Measurements from ENCODE around the gene ASS1. TPM values are rescaled to one million over a fixed set of nuclear protein-coding genes. Genes with fewer than 3 reads are reported as not detected.

ASS1 gene
- total RNA-seq, 4 donors from 2014 or later: 57.9 to 345 (median 266) TPM

- intact Hi-C loops (cut with DNase I; ENCODE audit: low total_unique reads) (no loop called here), in situ Hi-C loops (cut with MboI; ENCODE audit: low pct_ligation_motif_present in 1 of 4, low pct_unique_long_range_greater_than_20kb in 1 of 4, low sequenced_read_pairs in 3 of 4) (loop anchor here in 1 of 4 donors (10.0 kb wide), 1 partner anchor 203 kb away; no protein-coding TSS in a partner anchor)
- H3K9me3 ChIP-seq: no peaks in the 10 kb centered on the region
- DNase-seq: no peak
- 86% methylated on average over 19 of the region's 19 CpGs; no CpG with 5 or more reads in 1 of the 2 donors for WGBS, 2 donors (ENCODE audit: low coverage in 1 of 2)
- H3K27me3 ChIP-seq: peaks cover 11% of the 10 kb centered on the region
- no peaks in the 10 kb centered on the region for H3K36me3 ChIP-seq
- TF ChIP-seq POLR2AphosphoS5 (IDR thresholded peaks at IDR 0.05) (no peak), EP300 (IDR thresholded peaks at IDR 0.05; ENCODE audit: low read depth) (no peak), POLR2A (IDR thresholded peaks at IDR 0.05) (no peak)
- TF ChIP-seq, protein P1, sequence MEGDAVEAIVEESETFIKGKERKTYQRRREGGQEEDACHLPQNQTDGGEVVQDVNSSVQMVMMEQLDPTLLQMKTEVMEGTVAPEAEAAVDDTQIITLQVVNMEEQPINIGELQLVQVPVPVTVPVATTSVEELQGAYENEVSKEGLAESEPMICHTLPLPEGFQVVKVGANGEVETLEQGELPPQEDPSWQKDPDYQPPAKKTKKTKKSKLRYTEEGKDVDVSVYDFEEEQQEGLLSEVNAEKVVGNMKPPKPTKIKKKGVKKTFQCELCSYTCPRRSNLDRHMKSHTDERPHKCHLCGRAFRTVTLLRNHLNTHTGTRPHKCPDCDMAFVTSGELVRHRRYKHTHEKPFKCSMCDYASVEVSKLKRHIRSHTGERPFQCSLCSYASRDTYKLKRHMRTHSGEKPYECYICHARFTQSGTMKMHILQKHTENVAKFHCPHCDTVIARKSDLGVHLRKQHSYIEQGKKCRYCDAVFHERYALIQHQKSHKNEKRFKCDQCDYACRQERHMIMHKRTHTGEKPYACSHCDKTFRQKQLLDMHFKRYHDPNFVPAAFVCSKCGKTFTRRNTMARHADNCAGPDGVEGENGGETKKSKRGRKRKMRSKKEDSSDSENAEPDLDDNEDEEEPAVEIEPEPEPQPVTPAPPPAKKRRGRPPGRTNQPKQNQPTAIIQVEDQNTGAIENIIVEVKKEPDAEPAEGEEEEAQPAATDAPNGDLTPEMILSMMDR (IDR thresholded peaks at IDR 0.05): no peak
- no peak overlapping the region for H3K4me3 ChIP-seq
- H3K4me1 ChIP-seq: no peaks in the 10 kb centered on the region
- H3K27ac ChIP-seq: no peak overlapping the region
Observed at GRCh38 chr9:130472184-130472705, 27.5 kb downstream of the ASS1 start.

- TF ChIP-seq, protein P1 (IDR thresholded peaks at IDR 0.05): no peak
- TF ChIP-seq POLR2AphosphoS5 (IDR thresholded peaks at IDR 0.05): no peak
- no peak for TF ChIP-seq EP300 (IDR thresholded peaks at IDR 0.05; ENCODE audit: low read depth)
- no peak for TF ChIP-seq POLR2A (IDR thresholded peaks at IDR 0.05)
- Histone ChIP-seq H3K27ac (no peak overlapping the region), H3K4me3 (no peak overlapping the region), H3K27me3 (peaks cover 6% of the 10 kb centered on the region), H3K9me3 (no peaks in the 10 kb centered on the region), H3K36me3 (no peaks in the 10 kb centered on the region), H3K4me1 (no peaks in the 10 kb centered on the region)
- no peak for DNase-seq
- in situ Hi-C loops (cut with MboI; ENCODE audit: low pct_ligation_motif_present in 1 of 4, low pct_unique_long_range_greater_than_20kb in 1 of 4, low sequenced_read_pairs in 3 of 4) (loop anchor here in 1 of 4 donors (10.0 kb wide), 1 partner anchor 202 kb away; no protein-coding TSS in a partner anchor), intact Hi-C loops (cut with DNase I; ENCODE audit: low total_unique reads) (no loop called here)
- WGBS, 2 donors (ENCODE audit: low coverage in 1 of 2): 85% methylated on average over 6 of the region's 6 CpGs; no CpG with 5 or more reads in 1 of the 2 donors
Observed at GRCh38 chr9:130473009-130473408, 28.2 kb downstream of the ASS1 start.

GRCh38 chr9:130473566-130473965 is 28.8 kb downstream of the ASS1 start:
- WGBS, 2 donors (ENCODE audit: low coverage in 1 of 2): 71% methylated on average over 11 of the region's 13 CpGs; no CpG with 5 or more reads in 1 of the 2 donors
- in situ Hi-C loops (cut with MboI; ENCODE audit: low pct_ligation_motif_present in 1 of 4, low pct_unique_long_range_greater_than_20kb in 1 of 4, low sequenced_read_pairs in 3 of 4) (loop anchor here in 1 of 4 donors (10.0 kb wide), 1 partner anchor 201 kb away; no protein-coding TSS in a partner anchor), intact Hi-C loops (cut with DNase I; ENCODE audit: low total_unique reads) (no loop called here)
- Histone ChIP-seq H3K27ac (no peak overlapping the region), H3K4me1 (no peaks in the 10 kb centered on the region), H3K27me3 (peaks cover 6% of the 10 kb centered on the region), H3K4me3 (no peak overlapping the region), H3K36me3 (no peaks in the 10 kb centered on the region), H3K9me3 (no peaks in the 10 kb centered on the region)
- TF ChIP-seq POLR2A (IDR thresholded peaks at IDR 0.05): no peak
- TF ChIP-seq POLR2AphosphoS5 (IDR thresholded peaks at IDR 0.05): no peak
- TF ChIP-seq EP300 (IDR thresholded peaks at IDR 0.05; ENCODE audit: low read depth): no peak
- TF ChIP-seq, protein P1 (IDR thresholded peaks at IDR 0.05): no peak
- no peak for DNase-seq

- 86% methylated on average over 12 of the region's 15 CpGs; no CpG with 5 or more reads in 1 of the 2 donors for WGBS, 2 donors (ENCODE audit: low coverage in 1 of 2)
- TF ChIP-seq POLR2AphosphoS5 (IDR thresholded peaks at IDR 0.05): no peak
- TF ChIP-seq POLR2A (IDR thresholded peaks at IDR 0.05): no peak
- no peak for TF ChIP-seq EP300 (IDR thresholded peaks at IDR 0.05; ENCODE audit: low read depth)
- TF ChIP-seq, protein P1 (IDR thresholded peaks at IDR 0.05): no peak
- H3K4me1 ChIP-seq: no peaks in the 10 kb centered on the region
- no peaks in the 10 kb centered on the region for H3K36me3 ChIP-seq
- no peak overlapping the region for H3K4me3 ChIP-seq
- H3K27me3 ChIP-seq: peaks cover 6% of the 10 kb centered on the region
- H3K27ac ChIP-seq: no peak overlapping the region
- H3K9me3 ChIP-seq: no peaks in the 10 kb centered on the region
- in situ Hi-C loops (cut with MboI; ENCODE audit: low pct_ligation_motif_present in 1 of 4, low pct_unique_long_range_greater_than_20kb in 1 of 4, low sequenced_read_pairs in 3 of 4) (loop anchor here in 1 of 4 donors (10.0 kb wide), 1 partner anchor 201 kb away; no protein-coding TSS in a partner anchor), intact Hi-C loops (cut with DNase I; ENCODE audit: low total_unique reads) (no loop called here)
- no peak for DNase-seq
Observed at GRCh38 chr9:130474106-130474505, 29.3 kb downstream of the ASS1 start.

Data from transverse colon (tissue), 4 donors.